H4 (cell line): ENCODE data around the gene DNPH1. TPM values are rescaled to one million over a fixed set of nuclear protein-coding genes. Genes with fewer than 3 reads are reported as not detected.

ENCODE experiments used
- DNase-seq: peaks from one replicate; pipeline ENCODE4 v3.0.0-alpha.2; 2015; ENCODE audit warnings: low spot score
- total RNA-seq: library from RNA; depleted of rRNA; stranded (reverse); fragments of >200 nt; shearing (Covaris generic); gene quantifications from 2 replicates; pipeline ENCODE4 v1.2.3, GENCODE V29; 2014

The DNPH1 gene
- total RNA-seq, 1 experiment from 2014 or later = 110 TPM

- DNase-seq = no peak
Measured at GRCh38 chr6:43246301-43247113, 17.2 kb upstream of the DNPH1 start.

GRCh38 chr6:43243664-43244321 lies 14.5 kb upstream of the DNPH1 start:
- no peak for DNase-seq

DNA sequence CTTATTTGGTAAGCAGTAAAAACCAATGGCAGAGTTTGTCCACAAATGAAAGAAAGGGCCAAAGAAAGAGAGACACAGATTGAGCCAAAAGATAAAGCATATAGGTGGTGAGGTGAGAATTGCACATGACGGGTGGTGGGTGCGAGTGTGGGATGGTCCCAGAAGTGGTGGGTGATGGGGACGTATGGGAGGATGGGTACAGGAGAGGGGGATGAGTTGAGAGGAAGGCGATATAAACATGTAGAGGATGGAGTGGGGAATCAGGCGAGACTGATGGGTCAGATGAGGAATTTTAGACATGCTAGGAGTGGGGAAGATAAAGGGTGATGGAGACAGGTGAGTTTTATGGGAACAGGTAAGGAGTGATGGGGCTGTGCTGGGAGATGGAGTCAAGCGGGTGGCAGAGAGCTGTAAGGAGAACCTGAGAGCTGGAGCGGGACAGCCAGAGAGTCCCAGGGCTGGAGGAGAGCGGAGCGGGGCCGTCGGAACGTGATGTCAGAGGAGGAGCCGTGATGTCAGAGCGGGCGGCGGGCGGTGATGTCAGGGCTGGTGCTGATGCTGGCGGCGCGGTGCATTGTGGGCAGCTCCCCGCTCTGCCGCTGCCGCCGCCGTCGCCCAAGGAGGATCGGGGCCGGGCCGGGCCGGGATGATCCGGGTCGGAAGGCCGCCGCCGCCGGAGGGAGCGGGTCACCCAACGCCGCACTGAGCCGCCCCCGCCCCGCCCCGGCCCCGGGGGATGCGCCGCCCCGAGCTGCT lies 13.8 kb upstream of the DNPH1 start, which contains the start of gene TTBK1:
Gene TTBK1, plus strand, starts transcription at position 574 of the 756 bp plus-strand sequence. CDS start 3,180 bp downstream, outside the sequence.
- DNase-seq = no peak

GRCh38 chr6:43241446-43241845 lies 12.2 kb upstream of the DNPH1 start:
- DNase-seq = no peak

GRCh38 chr6:43240950-43241349 lies 11.7 kb upstream of the DNPH1 start:
- DNase-seq = no peak

DNA sequence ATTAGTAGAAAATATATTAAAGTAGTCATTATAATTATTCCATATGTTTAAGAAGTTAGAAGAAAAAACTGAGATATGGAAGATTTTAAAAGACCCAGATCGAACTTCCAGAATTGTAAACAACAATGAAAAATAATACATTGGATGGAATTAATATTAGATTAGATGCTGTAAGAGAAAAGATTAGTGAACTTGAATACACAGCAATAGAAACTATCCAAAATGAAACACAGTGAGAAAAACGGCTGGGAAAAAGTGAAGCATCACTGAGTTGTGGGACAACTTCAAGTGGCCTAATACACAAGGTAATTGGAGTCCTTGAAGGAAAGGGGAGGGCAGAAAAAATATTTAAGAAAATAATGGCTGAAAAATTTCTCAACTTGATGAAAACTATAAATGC lies 9.8 kb upstream of the DNPH1 start:
- DNase-seq = no peak

- no peak for DNase-seq
Measured at GRCh38 chr6:43235841-43236240, 6.6 kb upstream of the DNPH1 start.

DNA sequence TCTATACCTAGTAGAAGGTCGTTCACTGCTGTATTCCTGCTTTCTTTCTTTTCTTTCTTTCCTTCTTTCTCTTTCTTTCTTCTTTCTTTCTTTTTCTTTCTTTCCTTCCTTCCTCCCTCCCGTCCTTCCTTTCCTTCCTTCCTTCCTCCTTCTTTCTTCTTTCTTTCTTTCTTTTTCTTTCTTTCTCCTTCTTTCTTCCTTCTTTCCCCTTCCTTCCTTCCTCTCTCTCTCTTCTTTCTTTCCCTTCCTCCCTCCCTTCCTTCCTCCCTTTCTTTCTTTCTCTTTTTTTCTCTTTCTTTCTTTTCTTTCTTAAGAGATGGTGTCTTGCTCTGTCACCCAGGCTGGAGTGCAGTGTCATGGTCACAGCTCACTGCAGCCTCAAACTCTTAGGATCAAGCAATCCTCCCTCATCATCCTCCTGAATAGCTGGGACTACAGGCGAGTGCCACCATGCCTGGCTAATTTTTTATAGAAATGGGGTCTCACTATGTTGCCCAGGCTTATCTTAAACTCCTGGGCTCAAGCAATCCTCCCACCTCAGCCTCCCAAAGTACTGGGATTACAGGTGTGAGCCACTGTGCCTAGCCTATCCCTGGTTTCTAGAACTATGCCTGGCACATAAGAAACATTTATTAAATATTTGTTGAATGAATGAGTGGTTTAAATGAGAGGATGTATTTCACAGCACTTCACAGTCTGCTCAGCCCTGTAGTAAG lies 2.6 kb upstream of the DNPH1 start:
- DNase-seq = no peak

- DNase-seq = no peak
Measured at GRCh38 chr6:43231053-43231452, 1.8 kb upstream of the DNPH1 start.

- peak; percentile 8 for DNase-seq
Measured at GRCh38 chr6:43229803-43230620, 731 bp upstream of the DNPH1 start.

DNA sequence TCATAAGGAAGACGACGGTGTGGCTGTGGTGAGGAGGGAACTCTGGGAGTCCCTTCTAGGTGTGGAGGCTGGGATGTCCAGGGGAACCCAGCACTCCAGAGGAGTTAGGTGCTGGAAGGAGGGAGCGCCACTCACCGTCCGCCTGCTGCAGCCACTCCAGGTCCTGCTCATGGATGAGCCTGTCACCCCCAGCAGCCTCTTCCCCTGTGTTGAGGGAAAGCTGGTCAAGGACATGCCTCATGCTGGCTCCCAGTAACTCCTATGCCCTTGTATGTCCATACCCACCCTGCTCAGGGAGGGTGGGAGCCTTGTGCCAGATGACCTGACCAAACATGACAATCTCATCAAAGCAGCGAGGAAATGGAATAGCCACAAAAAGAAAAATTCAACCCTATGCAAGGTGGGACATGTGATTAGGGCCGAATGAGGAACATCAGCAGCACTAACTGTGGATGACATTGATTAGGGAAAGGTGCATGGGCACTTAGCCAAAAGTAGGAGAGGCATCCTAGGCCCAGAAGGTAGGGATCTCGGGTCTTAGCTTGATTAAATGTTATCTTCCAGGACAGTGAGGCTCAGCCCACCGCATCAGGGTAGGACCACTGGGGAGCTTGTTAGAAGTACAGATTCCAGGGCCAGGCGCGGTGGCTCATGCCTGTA lies 3.0 kb downstream of the DNPH1 start:
- peak; percentile 11 for DNase-seq

- no peak for DNase-seq
Measured at GRCh38 chr6:43223175-43223574, 6.1 kb downstream of the DNPH1 start.

DNA sequence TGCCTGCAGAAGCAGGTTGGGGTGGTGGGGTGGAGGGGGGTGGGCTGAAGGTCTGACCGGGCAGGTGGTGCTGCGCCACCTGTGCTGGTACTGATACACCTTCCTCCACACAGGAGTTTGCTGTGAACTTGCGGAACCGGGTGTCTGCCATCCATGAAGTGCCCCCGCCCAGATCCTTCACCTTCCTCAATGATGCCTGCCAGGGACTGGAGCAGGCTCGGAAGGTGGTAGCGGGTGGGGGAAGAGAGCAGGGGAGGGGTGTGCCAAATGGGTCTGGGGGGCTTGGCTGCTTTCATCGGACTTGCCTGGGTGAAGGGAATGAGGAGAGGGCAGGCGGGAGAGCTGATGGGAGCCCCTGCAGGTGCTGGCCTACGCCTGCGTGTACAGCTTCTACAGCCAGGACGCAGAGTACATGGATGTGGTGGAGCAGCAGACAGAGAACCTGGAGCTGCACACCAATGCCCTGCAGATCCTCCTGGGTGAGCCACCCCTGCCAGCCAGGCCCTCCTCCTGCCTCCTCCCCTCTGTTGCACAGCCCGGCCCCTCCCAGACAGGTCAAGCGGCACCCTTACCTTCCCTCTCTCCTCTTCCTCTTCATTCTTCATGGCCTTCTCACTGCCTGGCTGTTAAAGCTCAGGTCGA lies 6.7 kb downstream of the DNPH1 start:
- no peak for DNase-seq

GRCh38 chr6:43221046-43221972 lies 8.0 kb downstream of the DNPH1 start:
- DNase-seq = no peak

GRCh38 chr6:43220439-43220951 lies 8.8 kb downstream of the DNPH1 start:
- no peak for DNase-seq

GRCh38 chr6:43219814-43220213 lies 9.5 kb downstream of the DNPH1 start:
- no peak for DNase-seq

GRCh38 chr6:43219119-43219518 lies 10.2 kb downstream of the DNPH1 start:
- DNase-seq = no peak

- no peak for DNase-seq
Measured at GRCh38 chr6:43217351-43217750, 11.9 kb downstream of the DNPH1 start.

DNA sequence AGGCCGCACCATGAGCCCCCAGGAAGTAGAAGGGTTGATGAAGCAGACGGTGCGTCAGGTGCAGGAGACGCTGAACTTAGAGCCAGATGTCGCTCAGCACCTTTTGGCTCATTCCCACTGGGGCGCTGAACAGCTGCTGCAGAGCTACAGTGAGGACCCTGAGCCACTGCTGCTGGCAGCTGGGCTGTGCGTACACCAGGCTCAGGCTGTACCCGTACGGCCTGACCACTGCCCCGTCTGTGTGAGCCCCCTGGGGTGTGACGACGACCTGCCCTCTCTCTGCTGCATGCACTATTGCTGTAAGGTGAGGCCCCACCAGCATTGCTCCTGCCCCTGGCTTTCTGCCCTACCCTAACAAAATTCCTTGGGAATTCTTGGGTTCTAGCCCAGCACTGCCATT lies 13.1 kb downstream of the DNPH1 start:
- no peak for DNase-seq
